ENCODE measurements around the gene RIMBP2.

Gene RIMBP2

DNA sequence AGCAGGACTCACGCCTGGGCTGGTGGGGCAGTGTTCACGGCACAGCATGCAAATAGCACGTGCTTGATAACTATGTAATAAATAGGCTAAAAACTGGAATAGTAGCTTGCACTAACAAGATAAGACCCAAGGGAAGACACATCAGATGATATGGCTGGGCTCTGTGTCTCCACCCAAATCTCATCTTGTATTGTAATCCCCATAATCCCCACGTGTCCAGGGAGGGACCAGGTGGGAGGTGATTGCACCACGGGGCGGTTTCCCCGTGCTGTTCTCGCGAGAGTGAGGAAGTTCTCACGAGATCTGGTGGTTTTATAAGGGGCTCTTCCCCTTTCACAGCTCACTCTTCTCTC is 46.9 kb downstream of the RIMBP2 start:
- TF ChIP-seq CTCF (IDR thresholded peaks at IDR 0.05; ENCODE audit: low read length): no peak
- no peak for TF ChIP-seq EZH2phosphoT487 (IDR thresholded peaks at IDR 0.05; ENCODE audit: low read length)
- no peak for TF ChIP-seq EZH2 (optimal IDR thresholded peaks at IDR 0.05; ENCODE audit: low read depth, low read length)
- no peak overlapping the region for H3K27ac ChIP-seq (ENCODE audit: low read length)
- no peak for DNase-seq
- H3K79me2 ChIP-seq (ENCODE audit: low read length): no peaks in the 10 kb centered on the region
- no peaks in the 10 kb centered on the region for H3K9me2 ChIP-seq (replicated peaks; ENCODE audit: insufficient read depth, low read length)
- H3K4me1 ChIP-seq (ENCODE audit: low read length): no peaks in the 10 kb centered on the region
- no peaks in the 10 kb centered on the region for H3K36me3 ChIP-seq (replicated peaks; ENCODE audit: insufficient read depth, low read length)
- no peaks in the 10 kb centered on the region for H4K20me1 ChIP-seq (ENCODE audit: insufficient read depth, low read length)
- H3K4me3 ChIP-seq (ENCODE audit: low read length): no peak overlapping the region
- no peak overlapping the region for H3K9ac ChIP-seq (ENCODE audit: low read length)
- H3K9me3 ChIP-seq (replicated peaks; ENCODE audit: insufficient read depth, low read length): no peaks in the 10 kb centered on the region
- H3K27me3 ChIP-seq (replicated peaks; ENCODE audit: insufficient read depth, low read length): no peaks in the 10 kb centered on the region
- H2AFZ ChIP-seq (ENCODE audit: low read length): no peak overlapping the region
- H3F3A ChIP-seq (ENCODE audit: insufficient read depth, low read length): no peaks in the 10 kb centered on the region
- H3K4me2 ChIP-seq (ENCODE audit: low read depth, low read length): no peak overlapping the region

DNA sequence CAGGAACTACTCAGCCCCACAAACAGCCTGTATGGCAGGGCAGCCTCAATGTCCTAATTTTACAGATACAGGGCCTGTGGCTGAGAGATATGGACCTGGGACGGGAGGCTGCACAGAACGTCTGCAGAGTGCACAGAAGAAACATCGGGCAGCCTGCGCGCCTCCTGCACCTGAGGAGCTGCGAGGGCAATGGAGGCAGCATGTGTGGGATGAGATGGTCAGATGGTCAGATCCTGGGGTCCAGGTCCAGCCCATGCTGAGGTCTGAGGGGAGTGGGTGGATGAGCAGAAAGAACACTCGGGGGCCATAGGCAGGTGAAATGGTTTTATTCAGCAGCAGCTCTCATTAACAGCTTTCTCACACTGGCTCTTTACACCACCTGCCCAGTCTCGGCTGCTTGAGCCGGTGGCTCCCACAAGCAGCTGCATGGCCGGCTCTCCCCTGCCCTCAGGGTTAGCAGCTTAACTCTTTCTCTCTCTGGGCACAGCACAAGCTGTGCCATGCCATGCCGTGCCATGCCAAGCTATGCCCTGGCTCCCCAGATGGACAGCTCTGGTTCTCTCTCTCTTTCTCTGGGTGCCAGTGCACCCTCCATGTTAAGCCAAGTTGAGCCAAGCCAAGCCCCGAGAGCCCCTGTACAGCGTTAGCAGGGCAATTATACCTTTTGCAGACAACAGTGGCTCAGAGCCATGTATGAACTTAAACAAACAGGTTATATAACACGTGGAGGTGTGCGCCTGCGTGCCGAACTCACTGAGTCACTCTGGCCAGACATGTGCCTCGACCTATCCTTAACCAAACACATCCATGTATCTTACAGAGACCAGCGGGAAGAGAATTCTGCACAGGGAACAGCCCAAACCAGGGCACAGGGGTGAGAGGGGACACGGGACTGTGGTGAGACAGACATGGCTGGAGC is 47.6 kb downstream of the RIMBP2 start:
- DNase-seq: no peak
- Histone ChIP-seq H3K27me3 (replicated peaks; ENCODE audit: insufficient read depth, low read length) (no peaks in the 10 kb centered on the region), H3K4me3 (ENCODE audit: low read length) (no peak overlapping the region), H3K9ac (ENCODE audit: low read length) (no peak overlapping the region), H3K79me2 (ENCODE audit: low read length) (no peaks in the 10 kb centered on the region), H3K9me3 (replicated peaks; ENCODE audit: insufficient read depth, low read length) (no peaks in the 10 kb centered on the region), H3K4me2 (ENCODE audit: low read depth, low read length) (no peak overlapping the region), H3K36me3 (replicated peaks; ENCODE audit: insufficient read depth, low read length) (no peaks in the 10 kb centered on the region), H4K20me1 (ENCODE audit: insufficient read depth, low read length) (no peaks in the 10 kb centered on the region), H3F3A (ENCODE audit: insufficient read depth, low read length) (no peaks in the 10 kb centered on the region), H3K9me2 (replicated peaks; ENCODE audit: insufficient read depth, low read length) (no peaks in the 10 kb centered on the region), H2AFZ (ENCODE audit: low read length) (no peak overlapping the region), H3K4me1 (ENCODE audit: low read length) (no peaks in the 10 kb centered on the region), H3K27ac (ENCODE audit: low read length) (no peak overlapping the region)
- TF ChIP-seq CTCF (IDR thresholded peaks at IDR 0.05; ENCODE audit: low read length): no peak
- no peak for TF ChIP-seq EZH2phosphoT487 (IDR thresholded peaks at IDR 0.05; ENCODE audit: low read length)
- no peak for TF ChIP-seq EZH2 (optimal IDR thresholded peaks at IDR 0.05; ENCODE audit: low read depth, low read length)

DNA sequence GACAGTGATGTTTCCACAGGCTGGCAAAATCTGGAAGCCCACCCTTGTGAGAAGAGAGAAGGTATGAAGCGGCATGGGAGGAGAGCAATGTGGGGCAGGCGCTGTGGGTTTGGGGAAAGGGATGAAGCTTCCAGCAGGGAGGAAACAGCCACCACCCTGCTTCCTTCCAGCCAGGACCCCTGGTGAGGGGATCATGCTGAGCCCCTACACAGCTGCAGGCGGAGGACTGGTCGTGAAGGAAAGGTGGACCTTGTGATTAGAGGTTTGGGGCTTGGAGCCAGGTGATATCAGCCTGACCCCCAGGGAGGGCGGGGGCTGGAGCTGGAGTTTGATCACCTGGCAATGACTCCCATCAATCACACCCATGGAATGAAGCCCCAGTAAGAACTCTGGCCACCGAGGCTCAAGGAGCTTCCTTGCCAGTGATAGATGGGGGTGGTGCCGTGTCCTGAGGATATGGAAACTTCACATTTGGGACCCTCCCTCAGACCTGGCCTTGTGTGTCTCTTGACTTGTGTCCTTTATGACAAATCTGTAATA is 48.6 kb downstream of the RIMBP2 start:
- Histone ChIP-seq H3K4me1 (ENCODE audit: low read length) (no peaks in the 10 kb centered on the region), H3K4me2 (ENCODE audit: low read depth, low read length) (no peak overlapping the region), H3K9ac (ENCODE audit: low read length) (no peak overlapping the region), H4K20me1 (ENCODE audit: insufficient read depth, low read length) (no peaks in the 10 kb centered on the region), H3F3A (ENCODE audit: insufficient read depth, low read length) (no peaks in the 10 kb centered on the region), H3K9me2 (replicated peaks; ENCODE audit: insufficient read depth, low read length) (no peaks in the 10 kb centered on the region), H3K27me3 (replicated peaks; ENCODE audit: insufficient read depth, low read length) (no peaks in the 10 kb centered on the region), H2AFZ (ENCODE audit: low read length) (no peak overlapping the region), H3K36me3 (replicated peaks; ENCODE audit: insufficient read depth, low read length) (no peaks in the 10 kb centered on the region), H3K4me3 (ENCODE audit: low read length) (no peak overlapping the region), H3K27ac (ENCODE audit: low read length) (no peak overlapping the region), H3K79me2 (ENCODE audit: low read length) (no peaks in the 10 kb centered on the region), H3K9me3 (replicated peaks; ENCODE audit: insufficient read depth, low read length) (no peaks in the 10 kb centered on the region)
- TF ChIP-seq CTCF (IDR thresholded peaks at IDR 0.05; ENCODE audit: low read length) (no peak), EZH2 (optimal IDR thresholded peaks at IDR 0.05; ENCODE audit: low read depth, low read length) (no peak), EZH2phosphoT487 (IDR thresholded peaks at IDR 0.05; ENCODE audit: low read length) (no peak)
- no peak for DNase-seq
